NCI-H146 treated with DMSO at 0.1 percent for 48 hours (cell line): ENCODE data around the gene KCNAB1.

ENCODE experiments used
- DNase-seq: peaks from one replicate; lab custom pipeline; 2025; ENCODE audit not compliant: unreplicated experiment; lab: John Stamatoyannopoulos, UW

Gene KCNAB1

DNA sequence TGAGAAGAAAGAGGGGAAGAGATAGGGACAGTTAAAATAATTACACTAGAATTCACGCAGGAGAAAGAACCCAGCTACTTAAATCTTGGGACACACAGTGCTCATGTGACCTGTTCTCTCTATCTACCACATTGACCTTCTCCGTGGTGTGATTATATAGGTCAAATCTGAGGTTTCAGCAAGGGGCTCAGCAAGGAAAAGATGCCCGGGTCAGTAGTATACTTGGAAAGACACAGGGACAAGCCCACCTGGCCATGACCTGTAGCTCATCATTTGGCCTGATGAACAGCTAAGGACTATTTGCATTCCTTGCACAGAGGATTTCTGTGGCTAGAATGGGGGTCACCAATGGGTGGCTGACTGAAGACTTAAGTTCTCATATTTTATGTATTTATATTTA, 362.6 kb downstream of the KCNAB1 start:
- DNase-seq, result no peak

DNA sequence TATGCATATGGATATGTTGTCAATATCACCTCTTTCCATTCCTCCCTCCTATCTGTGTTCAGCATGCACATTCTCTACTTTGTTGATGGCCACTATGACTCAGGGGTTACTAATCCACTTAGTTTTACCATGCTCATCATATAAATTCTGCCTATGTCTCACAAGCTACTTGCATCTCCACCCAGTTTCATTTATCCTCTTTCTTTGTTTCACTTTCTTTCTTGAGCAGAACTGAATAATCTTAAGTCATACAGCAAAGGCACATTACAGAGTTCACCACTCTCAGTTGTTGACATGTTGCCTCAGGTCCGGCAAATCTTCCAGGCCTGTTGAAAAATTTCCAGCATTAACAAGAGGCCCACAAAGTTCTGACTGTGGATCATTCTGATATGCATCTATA, 363.0 kb downstream of the KCNAB1 start:
- no peak for DNase-seq

DNA sequence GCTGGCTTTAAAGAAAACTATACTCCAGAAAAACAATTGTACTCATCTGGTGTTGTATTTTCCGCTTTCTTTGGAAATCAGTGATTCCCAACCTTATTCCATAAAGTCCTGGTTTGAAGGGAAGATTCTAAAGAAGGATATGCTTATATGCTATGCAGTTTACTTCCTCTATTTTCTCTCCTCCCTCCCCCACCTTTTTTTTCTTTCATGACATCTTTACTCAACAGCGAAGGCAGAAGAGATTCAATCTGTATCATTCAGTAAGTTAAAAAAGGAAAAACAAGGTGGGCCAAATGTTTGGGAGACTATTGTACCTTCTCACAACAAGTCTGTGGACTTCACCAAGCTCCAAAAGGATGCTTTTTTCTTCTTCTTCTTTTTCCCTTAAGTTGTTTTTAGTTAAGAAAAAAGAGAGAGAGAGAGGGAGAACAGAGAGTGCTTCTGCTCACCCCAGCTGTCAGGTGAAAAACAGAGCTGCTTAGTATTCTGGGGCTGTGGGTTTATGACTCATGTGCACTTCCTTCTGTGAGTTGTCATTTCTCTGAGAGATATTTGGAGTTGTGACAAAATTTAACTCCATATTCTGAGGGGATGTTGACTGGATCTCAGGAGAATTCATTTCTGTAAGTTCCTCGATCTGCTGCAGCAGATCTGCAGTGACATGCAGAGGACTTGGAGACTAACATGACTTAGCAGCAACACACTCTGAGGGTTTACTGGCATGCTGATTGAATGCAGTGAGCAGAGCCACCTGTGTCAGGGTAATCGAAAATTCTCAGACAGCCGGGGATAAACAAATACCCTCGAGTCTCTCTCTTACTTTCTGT, 363.8 kb downstream of the KCNAB1 start:
- DNase-seq, result no peak

DNA sequence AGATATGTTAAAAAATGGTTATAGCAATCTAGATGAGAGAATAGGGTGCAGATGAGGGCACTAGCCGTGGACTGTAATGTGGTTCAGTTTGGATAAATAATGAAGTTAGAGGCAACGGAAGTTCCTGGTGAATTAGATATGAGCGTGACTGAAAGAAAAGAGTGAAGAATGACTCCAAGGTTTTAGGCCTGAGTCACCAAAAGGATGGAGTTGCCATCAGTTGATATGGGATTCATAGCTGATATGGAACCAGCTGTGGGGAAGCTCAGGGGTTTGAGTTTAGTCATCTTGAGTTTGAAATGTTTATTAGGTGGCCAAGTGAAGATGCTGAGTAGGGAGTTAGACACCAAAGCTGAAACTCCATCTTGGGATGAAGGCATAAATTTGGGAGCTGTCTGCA, 368.4 kb downstream of the KCNAB1 start:
- no peak for DNase-seq

DNA sequence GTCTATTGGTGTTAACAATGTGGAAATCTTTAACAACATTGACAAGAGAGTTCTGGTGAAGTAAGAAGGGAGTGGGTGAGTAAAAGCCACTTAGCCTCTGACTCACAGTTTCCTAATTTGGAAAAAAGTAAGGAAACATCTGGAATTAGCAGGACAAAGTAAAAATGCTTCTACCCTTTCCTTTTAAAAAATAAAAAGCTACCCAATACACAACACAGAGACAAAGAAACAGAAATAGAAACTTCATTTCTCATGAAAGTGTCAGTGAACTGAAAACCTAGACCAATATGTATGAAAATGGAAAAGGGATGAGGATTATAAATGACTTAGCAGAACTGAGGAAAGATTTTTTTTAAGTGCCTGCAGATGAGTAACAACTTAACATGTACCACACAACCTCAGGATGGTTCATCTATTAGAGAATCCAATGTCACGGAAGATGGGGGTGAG, 369.1 kb downstream of the KCNAB1 start:
- DNase-seq, result no peak

DNA sequence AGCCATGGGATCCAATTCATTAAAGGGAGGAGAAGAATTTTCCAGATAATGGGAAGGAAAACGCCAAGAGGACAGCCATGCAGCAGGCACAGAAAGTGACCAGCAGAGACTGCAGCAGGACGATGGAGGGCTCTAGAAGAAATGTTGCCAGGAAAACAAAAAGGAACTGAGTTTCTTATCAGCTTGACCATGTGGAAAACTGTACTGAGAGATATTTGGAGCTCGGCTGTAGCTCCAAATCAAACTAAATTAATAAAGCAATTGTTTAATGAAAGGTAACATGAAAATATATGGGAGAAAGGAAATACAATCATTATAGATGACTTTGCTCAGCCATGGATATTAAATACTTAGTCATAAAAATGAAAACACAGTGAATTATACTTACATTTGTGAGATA, 370.8 kb downstream of the KCNAB1 start:
- DNase-seq, result no peak

DNA sequence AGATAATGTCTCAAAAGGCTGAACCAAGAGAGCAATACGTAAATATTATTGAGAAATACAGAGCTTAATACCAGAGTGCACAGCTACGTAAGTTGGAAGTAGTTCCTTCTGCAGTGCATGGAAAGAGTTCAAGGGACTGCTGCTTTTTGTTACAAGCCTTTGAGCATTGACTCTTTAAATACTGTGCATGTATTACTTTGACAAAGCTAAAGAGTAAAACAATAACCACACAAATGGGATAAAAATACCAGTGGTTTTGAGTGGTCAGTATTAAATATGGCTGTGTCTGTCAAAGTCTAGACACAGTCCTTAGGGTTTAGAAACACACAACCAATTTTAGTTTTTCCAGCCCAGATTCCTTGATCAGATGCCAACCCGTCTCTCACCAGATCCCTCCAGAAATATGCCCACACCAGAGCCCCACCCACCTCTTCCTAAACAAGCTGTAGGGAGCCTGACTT, 372.5 kb downstream of the KCNAB1 start:
- DNase-seq, result no peak

DNA sequence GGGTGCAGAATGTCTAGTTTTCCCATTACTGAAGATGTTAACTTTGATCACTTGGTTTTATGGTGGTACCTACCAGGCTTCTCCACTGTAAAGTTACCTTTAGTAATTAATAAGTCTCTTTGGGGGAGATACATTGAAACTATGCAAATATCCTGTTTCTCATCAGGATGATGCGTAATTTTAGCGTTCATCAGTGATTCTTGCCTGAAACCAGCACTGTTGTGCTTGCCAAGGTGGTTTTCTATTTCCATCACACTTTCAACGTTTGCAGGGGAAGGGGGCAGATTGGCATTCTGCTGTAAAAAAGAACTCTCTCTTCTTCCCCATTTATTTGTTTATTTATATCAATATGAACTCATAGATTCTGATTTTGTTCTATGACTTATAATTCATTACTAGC, 373.5 kb downstream of the KCNAB1 start:
- DNase-seq, result no peak

DNA sequence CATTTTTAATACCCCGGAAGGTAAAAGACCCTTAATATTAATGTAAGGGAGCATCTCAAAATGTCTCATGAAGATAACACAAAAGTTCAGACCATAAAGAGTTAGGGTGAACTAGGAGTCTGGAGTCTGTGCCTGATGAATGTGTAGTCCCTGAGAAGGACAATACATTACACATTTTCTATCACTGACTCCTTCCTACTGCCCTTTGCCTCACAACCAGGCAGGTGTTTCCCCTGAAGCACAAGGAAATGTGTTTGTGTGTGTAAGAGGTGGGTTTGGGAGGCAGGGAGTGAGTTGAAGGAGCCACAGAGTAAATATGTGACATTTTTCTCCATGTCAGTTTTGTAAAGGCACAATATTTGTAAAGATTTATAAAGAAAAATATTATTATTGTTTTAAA, 375.4 kb downstream of the KCNAB1 start:
- no peak for DNase-seq

DNA sequence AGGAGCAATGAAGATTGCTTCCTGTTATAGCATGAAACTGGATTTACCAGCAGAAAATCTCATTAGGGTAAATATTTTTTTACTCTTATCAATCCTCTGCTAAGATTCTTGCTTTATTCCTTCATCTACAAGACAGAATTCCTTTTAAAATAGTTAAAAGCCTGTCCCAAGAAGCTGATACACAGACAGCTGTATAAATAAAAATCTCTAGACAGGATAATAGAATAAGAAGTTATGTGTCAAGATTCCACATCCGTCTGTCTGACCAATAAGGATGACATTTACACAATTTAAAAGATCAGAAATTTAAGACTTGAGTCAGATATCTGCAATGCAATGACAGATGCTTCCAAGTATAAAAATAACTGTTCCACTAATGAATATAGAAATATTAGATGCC, 376.9 kb downstream of the KCNAB1 start:
- no peak for DNase-seq

DNA sequence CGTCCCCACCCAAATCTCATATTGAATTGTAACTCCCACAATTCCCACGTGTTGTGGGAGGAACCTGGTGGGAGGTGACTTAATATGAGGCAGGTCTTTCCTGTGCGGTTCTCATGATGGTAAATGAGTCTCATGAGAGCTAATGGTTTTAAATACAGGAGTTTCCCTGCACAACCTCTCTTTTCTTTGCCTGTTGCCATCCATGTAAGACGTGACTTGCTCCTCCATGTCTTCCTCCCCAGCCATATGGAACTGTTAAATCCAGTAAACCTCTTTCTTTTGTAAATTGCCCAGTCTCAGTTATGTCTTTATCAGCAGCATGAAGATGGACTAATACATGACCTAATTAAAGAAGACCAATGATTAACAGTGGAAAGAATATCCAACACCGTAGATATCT, 377.9 kb downstream of the KCNAB1 start:
- no peak for DNase-seq

DNA sequence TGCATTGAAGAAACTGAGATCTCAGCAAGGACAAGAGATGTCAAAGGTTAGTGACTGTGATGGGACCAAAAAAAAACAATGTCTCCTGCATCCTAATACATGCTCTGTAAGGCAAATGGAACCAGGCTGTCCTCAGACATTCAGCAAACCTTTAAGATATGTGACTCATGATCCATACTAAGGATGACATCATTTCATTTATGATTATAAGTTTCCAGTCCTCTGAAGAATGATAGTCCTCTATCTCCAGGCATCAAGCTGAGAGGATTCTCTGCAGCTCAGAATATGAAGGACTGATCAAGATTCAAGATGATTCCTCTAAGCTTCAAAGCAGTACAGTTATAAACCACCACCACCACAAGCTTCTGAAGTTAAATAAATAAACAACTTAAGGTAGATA, 386.9 kb downstream of the KCNAB1 start:
- DNase-seq, result no peak

DNA sequence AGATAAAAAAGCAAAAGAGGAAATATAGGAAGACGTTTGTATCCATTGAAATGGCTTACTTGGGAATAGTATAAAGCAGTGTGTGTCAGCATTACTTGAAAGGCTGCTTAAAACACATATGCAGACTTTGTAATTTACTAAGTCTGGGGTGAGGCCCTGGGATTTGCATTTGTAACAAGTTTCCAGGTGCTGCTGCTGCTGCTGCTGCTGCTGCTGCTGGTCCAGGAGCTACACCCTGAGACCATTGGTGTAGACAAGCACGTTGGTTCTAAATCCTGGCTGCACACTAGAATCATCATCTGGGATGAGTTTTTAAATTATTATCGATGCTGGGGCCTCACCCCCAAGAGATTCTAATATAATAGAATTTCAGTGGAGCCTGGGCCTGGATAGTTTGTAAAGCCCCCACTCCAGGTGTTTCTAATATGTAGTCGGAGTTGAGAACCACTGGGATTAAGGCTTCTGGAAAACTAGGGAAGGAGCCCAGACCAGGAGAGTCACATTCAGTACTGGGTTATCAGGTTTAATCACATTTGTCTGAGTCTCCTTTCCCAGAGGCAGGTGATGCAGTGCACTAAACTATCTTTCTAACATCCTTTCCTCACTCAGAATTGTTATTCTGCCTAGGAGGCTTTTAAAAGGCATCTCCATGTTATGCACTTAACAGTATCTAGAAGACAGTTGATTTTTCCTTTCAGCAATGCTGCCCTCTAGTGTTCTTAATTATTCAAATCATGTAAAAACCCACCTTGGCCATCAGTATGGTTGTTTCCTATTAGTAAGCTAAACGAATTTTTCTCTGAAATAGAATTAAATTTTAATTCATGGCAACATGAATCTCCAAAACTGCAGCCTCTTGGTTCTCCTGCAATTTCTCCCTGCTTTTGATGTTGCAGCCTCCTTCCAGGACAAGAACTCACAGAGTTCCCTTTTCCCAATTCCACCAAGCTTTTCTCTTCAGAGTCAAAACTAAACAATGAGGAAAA, 389.1 kb downstream of the KCNAB1 start:
- DNase-seq, result peak; percentile 35

DNA sequence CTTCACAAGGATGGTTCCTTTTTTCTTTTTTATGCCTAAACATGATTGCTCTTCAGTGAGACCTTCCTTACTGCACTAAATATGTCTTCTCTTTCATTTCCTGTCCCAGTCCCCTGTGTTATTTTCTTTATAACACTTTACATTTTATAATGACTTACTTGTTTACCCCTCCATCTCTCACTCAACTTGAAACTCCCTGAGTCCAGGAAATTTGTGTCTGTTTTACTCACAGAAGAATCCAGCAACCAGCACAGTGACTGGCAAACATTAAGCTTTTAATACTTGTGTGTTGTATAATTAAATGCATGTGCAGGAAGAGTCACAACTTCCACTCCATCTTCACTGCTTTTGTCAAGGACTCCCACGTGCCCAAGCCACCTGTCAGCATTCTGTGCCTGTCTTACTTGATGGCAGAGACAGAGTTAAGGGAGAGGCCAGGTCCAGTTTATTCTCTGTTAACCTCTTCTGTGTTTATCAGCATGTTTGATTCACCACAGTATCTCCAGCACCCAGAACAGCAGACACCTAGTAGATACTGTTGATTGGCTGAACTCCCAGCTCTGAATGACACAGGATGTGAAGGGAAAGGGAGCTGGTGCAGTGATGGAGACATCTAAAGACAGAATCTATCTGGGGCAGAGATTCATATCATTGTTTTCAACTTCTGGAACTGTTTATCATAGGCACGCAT, 391.8 kb downstream of the KCNAB1 start:
- DNase-seq, result no peak

DNA sequence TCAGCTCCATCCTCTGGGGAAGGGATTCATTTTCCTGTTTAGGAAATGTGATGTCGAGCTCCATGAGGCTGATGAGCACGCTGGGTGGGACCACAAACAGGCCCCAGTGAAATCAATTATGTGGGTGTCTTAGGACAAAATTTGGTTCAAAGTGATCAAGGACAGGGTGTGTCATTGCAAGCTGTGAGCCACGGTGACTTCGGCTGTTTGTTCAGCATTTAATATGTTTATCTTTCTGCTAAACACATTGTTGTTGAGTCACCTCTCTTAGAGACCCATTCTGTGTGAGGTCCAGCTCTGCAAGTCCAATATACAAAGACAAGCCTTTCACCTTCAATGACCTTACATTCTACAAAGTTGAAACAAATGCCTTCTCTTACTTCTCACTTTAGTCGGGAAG, 393.2 kb downstream of the KCNAB1 start:
- DNase-seq, result peak; percentile 11

DNA sequence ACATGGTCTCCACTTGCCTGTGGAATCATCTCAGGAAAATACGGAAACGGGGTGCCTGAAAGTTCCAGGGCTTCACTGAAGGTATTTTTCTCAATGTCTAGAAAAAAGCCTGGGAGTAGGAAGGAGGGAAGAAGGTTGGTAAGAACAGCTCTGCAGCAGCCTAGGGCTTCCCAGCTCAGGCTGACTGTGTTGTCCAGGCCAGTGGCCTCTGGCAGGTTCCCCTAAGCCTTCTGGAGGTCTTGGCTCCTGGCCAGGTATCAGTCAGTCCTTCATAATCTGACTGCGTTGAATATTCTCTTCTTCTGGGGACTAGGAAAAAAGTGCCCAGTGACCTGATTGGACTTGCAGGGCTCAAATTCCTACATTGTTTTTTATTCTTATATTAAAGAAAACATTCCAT, 395.9 kb downstream of the KCNAB1 start:
- DNase-seq, result no peak

DNA sequence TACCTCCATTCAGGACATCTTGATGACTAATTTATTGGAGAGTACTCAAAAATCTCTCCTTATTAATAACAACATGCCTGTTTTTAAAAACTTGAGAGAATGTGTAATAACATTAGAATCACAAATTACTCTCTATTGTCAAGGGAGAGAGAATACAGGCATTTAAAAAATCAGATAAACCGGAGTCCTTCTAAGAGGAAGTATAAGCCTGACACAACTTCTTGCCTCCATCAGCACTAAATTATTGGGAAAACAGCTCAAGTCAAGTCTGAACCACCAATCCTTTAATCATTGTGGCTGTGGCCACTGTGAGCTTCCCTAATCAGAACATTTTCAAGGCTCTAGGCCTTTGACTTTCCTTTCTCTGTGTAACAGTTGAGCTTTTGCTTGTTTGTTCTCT, 396.6 kb downstream of the KCNAB1 start:
- no peak for DNase-seq

DNA sequence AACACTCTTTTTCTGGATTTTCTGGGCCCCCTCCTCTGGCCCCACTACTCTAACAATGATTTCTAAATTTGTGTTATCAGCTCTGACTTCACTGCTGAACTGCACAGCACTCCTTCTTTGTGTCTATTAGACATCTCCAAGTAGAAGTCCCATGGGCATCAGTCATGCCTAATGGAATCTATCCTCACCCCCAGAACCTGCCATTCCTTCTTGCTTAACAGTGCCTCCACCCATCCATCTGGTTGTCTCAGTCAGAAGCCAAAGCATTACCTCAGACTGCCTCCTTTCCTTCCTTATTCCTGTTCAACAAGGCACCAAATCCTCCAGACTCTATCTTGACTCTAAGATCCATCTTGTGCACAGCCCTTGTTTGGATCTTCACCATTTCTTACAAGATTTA, 398.3 kb downstream of the KCNAB1 start:
- DNase-seq, result no peak

DNA sequence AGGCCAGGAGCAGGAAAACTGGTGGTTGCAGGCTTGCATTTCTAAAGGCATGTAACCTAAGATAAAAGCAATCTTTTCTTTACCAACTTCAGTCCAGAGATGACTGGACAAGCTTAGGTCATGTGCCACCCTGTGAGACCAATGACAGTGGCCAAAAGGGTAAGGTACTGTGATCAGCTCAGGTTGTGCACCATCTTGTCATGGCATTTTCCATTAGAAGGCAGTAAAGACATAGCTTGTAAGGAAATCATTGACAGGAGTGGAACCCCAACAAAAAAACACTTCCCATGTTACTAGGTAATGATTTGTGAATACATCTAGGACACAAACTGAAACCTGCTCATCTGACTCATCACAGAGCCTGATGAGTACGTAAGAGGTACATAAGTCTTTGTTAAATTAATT, 399.4 kb downstream of the KCNAB1 start:
- no peak for DNase-seq

DNA sequence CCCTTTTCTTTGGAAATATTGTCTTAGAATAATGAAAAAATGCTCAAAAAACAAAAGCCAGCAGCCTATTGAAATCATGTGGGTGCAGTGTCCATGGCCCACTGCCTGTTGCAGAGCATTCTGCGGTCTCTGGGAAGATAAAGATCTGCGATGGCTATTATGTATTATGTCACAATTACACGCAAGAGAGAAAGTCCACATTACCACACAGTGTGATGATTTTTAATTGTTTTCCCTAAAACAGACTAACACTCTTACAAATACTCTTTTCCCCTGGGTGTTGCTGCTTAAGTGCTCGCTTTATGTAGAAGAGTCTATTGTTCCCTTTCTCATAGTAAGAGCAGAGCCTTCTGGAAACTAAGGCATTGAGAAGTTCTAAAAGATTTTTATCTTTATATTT, 402.3 kb downstream of the KCNAB1 start:
- no peak for DNase-seq

DNA sequence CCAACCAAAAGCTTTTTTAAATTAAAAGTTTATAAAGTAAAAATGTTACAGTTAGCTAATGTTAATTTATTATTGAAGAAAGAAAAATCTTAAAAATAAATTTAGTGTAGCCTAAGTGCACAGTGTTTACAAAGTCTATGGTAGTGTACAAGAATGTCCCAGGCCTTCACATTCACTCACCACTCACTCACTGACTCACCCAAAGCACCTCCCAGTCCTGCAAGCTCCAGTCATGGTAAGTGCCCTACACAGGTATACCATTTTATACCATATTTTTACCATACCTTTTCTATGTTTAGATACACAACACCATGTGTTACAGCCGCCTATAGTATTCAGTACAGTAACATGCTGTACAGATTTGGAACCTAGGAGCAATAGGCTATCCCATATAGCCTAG, 405.4 kb downstream of the KCNAB1 start:
- no peak for DNase-seq
